HepG2 (cell line): ENCODE results near the gene CFL1. TPM values are rescaled to one million over a fixed set of nuclear protein-coding genes. Genes with fewer than 3 reads are reported as not detected.

Experiments
- ATAC-seq: fragments of 200-7000 bp; cut with Tn5 transposase; 3 replicates; pipeline ENCODE4 v1.9.1; 2020; ENCODE audit warnings: mild to moderate bottlenecking, moderate library complexity
- BruUV-seq: library from RNA; stranded (reverse); fragments of 400-500 nt; replicated peaks from 2 replicates; lab custom pipeline; 2021; lab: Mats Ljungman, UMichigan
- CTCF ChIA-PET: fragments of 300-600 bp; formaldehyde crosslinking; extraction: SDS; loops from one replicate; lab custom pipeline; 2021; ENCODE audit warnings: low total read pairs, inconsistent platforms, low intra/inter-chr PET ratio; lab: Yijun Ruan, JAX
- POLR2A ChIA-PET: fragments of 350-600 bp; sonication (Branson Sonifier 250); formaldehyde crosslinking; loops from one replicate; lab custom pipeline; 2020; ENCODE audit warnings: antibody characterized with exemption, inconsistent platforms; lab: Yijun Ruan, JAX
- DNase-seq: peaks from one replicate; pipeline ENCODE4 v3.0.0-alpha.2; 2015; ENCODE audit warnings: low spot score
- FAIRE-seq: peaks from 3 replicates; lab custom pipeline; 2011; peaks lifted over from hg19 to GRCh38; lab: Jason Lieb, UNC
- H2AFZ ChIP-seq: one replicate; pipeline ENCODE4 v1.6.1; 2011; ENCODE audit warnings: low read length, inconsistent platforms
- H3K27ac ChIP-seq: fragments of 300-600 bp; 3 replicates; pipeline ENCODE4 v1.8.0; 2011; ENCODE audit warnings: mixed run types, mild to moderate bottlenecking, mixed read lengths, low read length, inconsistent platforms; ENCODE audit not compliant: insufficient read depth; ENCODE audit errors: extremely low read length
- H3K27me3 ChIP-seq, 2 experiments: fragments of 200-600 bp in 1 of 2; 2 replicates in 1 of 2; 3 replicates in 1 of 2; pipeline versions ENCODE4 v1.6.0 to v1.8.0; 2011; ENCODE audit warnings: low read length in 2 of 2, mild to moderate bottlenecking in 2 of 2, moderate library complexity in 2 of 2, inconsistent platforms in 1 of 2; ENCODE audit not compliant: insufficient read depth in 2 of 2, control insufficient read depth in 1 of 2
- H3K36me3 ChIP-seq, 2 experiments: fragments of 200-600 bp in 1 of 2; replicated peaks in 1 of 2; 2 replicates in 1 of 2; 3 replicates in 1 of 2; pipeline versions ENCODE4 v1.5.1 to v1.8.0; 2011; ENCODE audit warnings: low read length in 2 of 2, inconsistent platforms in 1 of 2; ENCODE audit not compliant: insufficient read depth in 2 of 2, control insufficient read depth in 1 of 2
- H3K4me1 ChIP-seq: 2 replicates; pipeline ENCODE4 v1.5.1; 2012; ENCODE audit warnings: low read length, inconsistent platforms; ENCODE audit not compliant: insufficient read depth
- H3K4me2 ChIP-seq: 2 replicates; pipeline ENCODE4 v1.6.0; 2011; ENCODE audit warnings: low read depth, low read length, inconsistent platforms
- H3K4me3 ChIP-seq, 3 experiments: fragments of 200-600 bp in 1 of 3; sonication (generic), shearing (Covaris generic) in 1 of 3; replicated peaks in 1 of 3; 2 replicates each; pipeline ENCODE4 v1.5.1; 2011 to 2016; ENCODE audit warnings: low read length in 3 of 3, inconsistent platforms in 2 of 3, low read depth in 2 of 3, mild to moderate bottlenecking in 2 of 3, control low read depth in 1 of 3, mixed read lengths in 1 of 3; ENCODE audit not compliant: insufficient read depth in 1 of 3
- H3K79me2 ChIP-seq: one replicate; pipeline ENCODE4 v1.6.1; 2011; ENCODE audit warnings: low read length, inconsistent platforms; ENCODE audit not compliant: insufficient read depth
- H3K9ac ChIP-seq: 2 replicates; pipeline ENCODE4 v1.6.0; 2011; ENCODE audit warnings: mild to moderate bottlenecking, low read depth, low read length, inconsistent platforms; ENCODE audit not compliant: insufficient read depth
- H3K9me3 ChIP-seq: 2 replicates; pipeline ENCODE4 v1.5.1; 2012; ENCODE audit warnings: mild to moderate bottlenecking, low read length
- H4K20me1 ChIP-seq: 2 replicates; pipeline ENCODE4 v1.6.0; 2011; ENCODE audit warnings: inconsistent platforms, mild to moderate bottlenecking, low read length, moderate library complexity; ENCODE audit not compliant: insufficient read depth
- AHR ChIP-seq: IDR thresholded peaks from 2 replicates; pipeline ENCODE4 v1.6.1; 2018; ENCODE audit warnings: missing genetic modification reagents, missing compliant biosample characterization
- NR2F6 ChIP-seq, 2 experiments: IDR thresholded peaks; 2 replicates each; pipeline ENCODE4 v1.6.1; 2016; ENCODE audit warnings: antibody characterized with exemption in 1 of 2, mild to moderate bottlenecking in 1 of 2
- PCBP1 ChIP-seq: fragments of 200-400 bp; formaldehyde crosslinking; IDR thresholded peaks from 2 replicates; pipeline ENCODE4 v1.6.1; 2017; ENCODE audit warnings: mild to moderate bottlenecking, low read depth, low read length, borderline replicate concordance
- RBFOX2 ChIP-seq: fragments of 200-400 bp; formaldehyde crosslinking; IDR thresholded peaks from 2 replicates; pipeline ENCODE4 v1.6.1; 2017; ENCODE audit warnings: low read depth, mild to moderate bottlenecking, low read length
- ZNF33B ChIP-seq: sonication (generic); formaldehyde crosslinking; IDR thresholded peaks from 2 replicates; pipeline ENCODE4 v1.5.1; 2020; ENCODE audit warnings: mild to moderate bottlenecking, missing genetic modification reagents
- ZNF496 ChIP-seq: sonication (generic); formaldehyde crosslinking; IDR thresholded peaks from 2 replicates; pipeline ENCODE4 v1.8.1; 2023; ENCODE audit warnings: mild to moderate bottlenecking, moderate library complexity, missing genetic modification reagents; ENCODE audit not compliant: insufficient replicate concordance
- WGBS: methylation state at CpG from one replicate; pipeline ENCODE4 v1.1.6; 2017; ENCODE audit warnings: low lambda C conversion rate; 5-methylcytosine and 5-hydroxymethylcytosine counted together
- in situ Hi-C: cut with HindIII; loops from 2 replicates; pipeline ENCODE4 v1.10.0; 2017; ENCODE audit warnings: low pct_unique_long_range_greater_than_20kb; ENCODE audit not compliant: extremely low pct_ligation_motif_present
- intact Hi-C: fragments of 100-400 bp; cut with micrococcal nuclease; formaldehyde crosslinking; loops from one replicate; pipeline ENCODE4 v1.10.0; 2022; ENCODE audit not compliant: unreplicated experiment
- polyA plus RNA-seq, 8 experiments: library from polyadenylated mRNA; depleted of rRNA in 3 of 8; stranded (reverse) in 7 of 8; unstranded in 1 of 8; fragments of >200 nt; fragmentation: Illumina TruSeq in 4 of 8; extraction: Trizol in 4 of 8; gene quantifications; 2 replicates each; pipeline versions ENCODE4 v1.2.1 to v1.2.3, GENCODE V29; 2011 to 2016; ENCODE audit warnings: low read depth in 4 of 8, missing spikeins in 1 of 8, mixed read lengths in 1 of 8; ENCODE audit not compliant: insufficient read depth in 1 of 8
- total RNA-seq, 5 experiments: library from RNA; depleted of rRNA; stranded (reverse); fragments of >200 nt; fragmentation: Illumina TruSeq; extraction: Trizol; gene quantifications; 2 replicates each; pipeline ENCODE4 v1.2.3, GENCODE V29; 2016; ENCODE audit warnings: low read depth in 1 of 5

The CFL1 gene
- total and polyA plus RNA-seq, 2 of the 13 experiments (the other 11 are each of a cell fraction or from before 2014, with no cell fraction given), result 379 to 383 TPM

DNA sequence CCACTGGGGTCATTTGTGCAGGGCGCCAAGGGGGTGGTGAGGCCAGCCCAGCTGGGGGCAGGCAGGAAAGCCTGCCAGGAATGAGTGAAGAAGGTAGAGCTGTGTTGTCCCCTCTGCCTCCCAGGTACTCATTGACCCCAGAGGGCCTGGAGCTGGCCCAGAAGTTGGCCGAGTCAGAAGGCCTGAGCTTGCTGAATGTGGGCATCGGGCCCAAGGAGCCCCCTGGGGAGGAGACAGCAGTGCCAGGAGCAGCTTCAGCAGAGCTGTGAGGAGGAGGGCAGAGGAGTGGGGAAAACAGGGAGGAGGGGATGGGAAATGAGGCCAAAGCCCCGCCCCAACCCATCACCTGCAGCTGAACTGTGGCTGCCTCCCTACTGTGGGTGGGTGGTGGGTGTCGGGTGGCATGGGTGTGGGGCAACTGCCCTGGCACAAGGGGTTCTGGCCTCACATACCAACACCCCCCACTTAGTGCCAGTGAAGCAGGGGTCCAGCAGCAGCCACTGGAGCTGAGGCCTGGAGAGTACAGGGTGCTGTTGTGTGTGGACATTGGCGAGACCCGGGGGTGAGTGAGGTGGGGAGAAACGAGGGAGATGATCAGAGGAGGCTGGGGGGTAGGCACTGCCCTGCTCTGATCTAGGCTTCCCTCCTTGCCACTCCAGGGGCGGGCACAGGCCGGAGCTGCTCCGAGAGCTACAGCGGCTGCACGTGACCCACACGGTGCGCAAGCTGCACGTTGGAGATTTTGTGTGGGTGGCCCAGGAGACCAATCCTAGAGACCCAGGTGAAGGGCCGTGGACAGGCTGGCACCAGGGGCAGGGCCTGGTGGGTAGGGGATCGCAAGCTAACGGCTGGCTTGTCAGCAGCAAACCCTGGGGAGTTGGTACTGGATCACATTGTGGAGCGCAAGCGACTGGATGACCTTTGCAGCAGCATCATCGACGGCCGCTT, 5.2 kb upstream of the CFL1 start:
- Histone ChIP-seq H3K9ac (no peak overlapping the region), H3K4me1 (peaks cover 28% of the 10 kb centered on the region)
- WGBS, result 96% methylated on average over 13 of the region's 24 CpGs

DNA sequence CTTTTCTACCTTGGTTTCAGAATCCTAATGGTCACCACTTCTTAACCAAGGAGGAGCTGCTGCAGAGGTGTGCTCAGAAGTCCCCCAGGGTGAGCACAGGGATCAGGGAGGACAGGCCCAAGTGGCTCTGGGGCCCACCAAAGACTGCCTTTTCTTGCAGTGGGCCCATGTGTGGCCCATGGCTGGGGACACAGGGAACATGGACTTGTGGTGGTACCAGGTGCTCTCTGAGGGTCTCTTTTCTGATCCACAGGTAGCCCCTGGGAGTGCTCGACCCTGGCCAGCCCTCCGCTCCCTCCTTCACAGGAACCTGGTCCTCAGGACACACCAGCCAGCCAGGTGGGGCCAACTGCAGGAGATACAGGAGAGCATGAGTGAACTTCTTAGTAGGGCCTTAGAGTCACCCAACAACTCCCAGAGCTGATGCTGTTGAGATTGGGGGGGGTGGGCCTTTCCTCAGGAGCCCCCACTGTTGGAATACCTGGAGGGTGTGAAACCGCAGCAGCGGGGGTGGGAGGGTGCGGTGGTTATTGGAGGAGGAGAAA, 4.3 kb upstream of the CFL1 start:
- no TSS peak for BruUV-seq
- CTCF ChIA-PET, result no interaction called here
- H3K27ac ChIP-seq, result no peak overlapping the region
- ATAC-seq (no peak), FAIRE-seq (no peak), DNase-seq (no peak)
- peak overlapping the region; percentile 89; the same call in 1 of the 2 replicates for H3K9ac ChIP-seq
- H4K20me1 ChIP-seq, result peaks cover 4% of the 10 kb centered on the region; the same call in 1 of the 2 replicates
- WGBS, result 97% methylated on average over 3 of the region's 5 CpGs
- H3K36me3 ChIP-seq, result peaks cover 14 to 41% of the 10 kb centered on the region in 2 experiments; a peak in 4 of 5 replicates
- in situ Hi-C loops (no loop called here), intact Hi-C loops (no loop called here)
- peaks cover 15% of the 10 kb centered on the region for H3K79me2 ChIP-seq
- peak overlapping the region in 1 of 3 experiments; percentile 99; a peak in 2 of 6 replicates for H3K4me3 ChIP-seq
- H2AFZ ChIP-seq, result no peak overlapping the region
- peak overlapping the region; percentile 100 for H3K4me2 ChIP-seq
- H3K27me3 ChIP-seq, result no peaks in the 10 kb centered on the region; a peak in 1 of 5 replicates
- 0 out of 2 replicates have a peak, but pooled peaks have one; percentile 3 for TF ChIP-seq AHR (CRISPR knock-in tag)
- TF ChIP-seq ZNF496 (CRISPR knock-in tag), result no peak
- H3K4me1 ChIP-seq, result peaks cover 28% of the 10 kb centered on the region
- H3K9me3 ChIP-seq, result no peaks in the 10 kb centered on the region
- POLR2A ChIA-PET, result no interaction called here

More for the DNA sequence above, 5.2 kb upstream of the CFL1 start:
- Histone ChIP-seq H4K20me1 (no peaks in the 10 kb centered on the region), H3K36me3 (peaks cover 14 to 45% of the 10 kb centered on the region in 2 experiments; a peak in 4 of 5 replicates), H3K4me3 (no peak overlapping the region), H2AFZ (no peak overlapping the region), H3K27me3 (no peaks in the 10 kb centered on the region; a peak in 1 of 5 replicates), H3K4me2 (no peak overlapping the region), H3K9me3 (no peaks in the 10 kb centered on the region), H3K79me2 (peaks cover 10% of the 10 kb centered on the region), H3K27ac (no peak overlapping the region)
- ATAC-seq, result no peak
- TF ChIP-seq NR2F6 (IDR thresholded peaks at IDR 0.05) (no peak), NR2F6 (CRISPR knock-in tag; IDR thresholded peaks at IDR 0.05) (no peak), ZNF33B (CRISPR knock-in tag) (no peak), PCBP1 (0 out of 2 replicates have a peak, but pooled peaks have one; percentile 39), RBFOX2 (peak; percentile 49; the same call in 1 of the 2 replicates)
- ChIA-PET CTCF (no interaction called here), POLR2A (interaction anchor here (0.6 kb wide), 1 partner anchor 25 kb away, joined by 5 read pairs; the partner anchor contains the start of gene FIBP)
- intact Hi-C loops, result no loop called here
- BruUV-seq, result no TSS peak
- FAIRE-seq, result no peak
- DNase-seq, result no peak
- in situ Hi-C loops, result no loop called here
